Hepatocyte (in vitro differentiated cells): ENCODE measurements around the gene EFNB3.

Experiments used
- CTCF ChIP-seq: fragments of 200-600 bp; sonication (generic); IDR thresholded peaks from 2 replicates; pipeline ENCODE4 v1.5.1; 2016; ENCODE audit warnings: antibody characterized with exemption, mild to moderate bottlenecking; ENCODE audit not compliant: poor library complexity
- EZH2 ChIP-seq: fragments of 200-600 bp; sonication (generic); IDR thresholded peaks from 2 replicates; pipeline ENCODE4 v1.6.1; 2016; ENCODE audit warnings: antibody characterized with exemption, mild to moderate bottlenecking, borderline replicate concordance

GRCh38 chr17:7755095-7755890 lies 50.3 kb downstream of the EFNB3 start:
- TF ChIP-seq CTCF (no peak), EZH2 (no peak)
